ES-I3 (cell line): ENCODE data around the gene CACNA1S.

Source experiments
- H3K36me3 ChIP-seq: 2 replicates; pipeline ENCODE4 v1.6.1; 2013; ENCODE audit warnings: mild to moderate bottlenecking, low read length, control low read depth, moderate library complexity; ENCODE audit not compliant: insufficient read depth
- H3K4me1 ChIP-seq: 2 replicates; pipeline ENCODE4 v1.6.1; 2013; ENCODE audit warnings: mild to moderate bottlenecking, control low read depth, low read length; ENCODE audit not compliant: insufficient read depth
- H3K9ac ChIP-seq: 2 replicates; pipeline ENCODE4 v1.6.1; 2013; ENCODE audit warnings: low read depth, mild to moderate bottlenecking, low read length, moderate library complexity
- H3K9me3 ChIP-seq: 2 replicates; pipeline ENCODE4 v1.6.1; 2013; ENCODE audit warnings: mild to moderate bottlenecking, low read length, moderate library complexity; ENCODE audit not compliant: control insufficient read depth, insufficient read depth

The CACNA1S gene

DNA sequence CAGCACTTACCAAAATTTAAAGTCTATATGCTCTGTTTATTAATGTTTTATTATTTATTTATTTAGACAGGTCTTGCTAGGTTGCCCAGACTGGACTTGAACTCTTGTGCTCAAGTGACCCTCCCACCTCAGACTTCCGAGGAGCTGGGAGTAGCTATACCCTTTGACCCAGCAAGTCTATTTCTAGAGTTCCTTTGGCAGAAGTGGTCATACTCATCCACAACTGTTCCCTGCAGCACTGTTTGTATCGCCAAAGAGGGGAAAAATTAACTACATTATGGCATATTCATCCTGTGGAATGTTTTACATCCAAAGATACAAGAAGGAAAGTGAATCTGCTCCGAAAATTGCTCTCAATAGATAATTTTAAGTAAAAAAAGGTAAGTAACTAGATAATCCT is 28.5 kb downstream of the CACNA1S start:
- Histone ChIP-seq H3K9ac (no peak overlapping the region), H3K36me3 (no peaks in the 10 kb centered on the region), H3K4me1 (no peaks in the 10 kb centered on the region), H3K9me3 (no peaks in the 10 kb centered on the region)

DNA sequence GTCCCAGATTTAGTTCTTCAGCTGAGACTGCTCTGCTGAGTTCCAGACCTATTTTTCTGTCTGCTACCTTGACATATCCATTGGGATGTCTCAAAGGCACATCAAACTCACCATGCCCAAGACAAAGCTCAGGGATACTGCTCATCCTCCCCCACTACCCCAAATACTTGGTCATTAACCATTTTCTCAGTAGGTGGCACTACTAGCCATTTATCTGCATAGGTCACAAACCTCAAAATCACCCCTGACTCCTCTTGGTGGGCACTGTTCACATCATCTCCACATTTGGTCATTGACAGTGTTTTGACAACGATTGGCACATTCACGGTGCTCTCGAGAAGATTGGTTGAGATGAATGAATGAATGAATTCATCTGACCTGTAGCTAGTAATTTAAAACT is 32.1 kb downstream of the CACNA1S start:
- no peaks in the 10 kb centered on the region for H3K36me3 ChIP-seq
- no peak overlapping the region for H3K9ac ChIP-seq
- H3K9me3 ChIP-seq = no peaks in the 10 kb centered on the region
- no peaks in the 10 kb centered on the region for H3K4me1 ChIP-seq

DNA sequence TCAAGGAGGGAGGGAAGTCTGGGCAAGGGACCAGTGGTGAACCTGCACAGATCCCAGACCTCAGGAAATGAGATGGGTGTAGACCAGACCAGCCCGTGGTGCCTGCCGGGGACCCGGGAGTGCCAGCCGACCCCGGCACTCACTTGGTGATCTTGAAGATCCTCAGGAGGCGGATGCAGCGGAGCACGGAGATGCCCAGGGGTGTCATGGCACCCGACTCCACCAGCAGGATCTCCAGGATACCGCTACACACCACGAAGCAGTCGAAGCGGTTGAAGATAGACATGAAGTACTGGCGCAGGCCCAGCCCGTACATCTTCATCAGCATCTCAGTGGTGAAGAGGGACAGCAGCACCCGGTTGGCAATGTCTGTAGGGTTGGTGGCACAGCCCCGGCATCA is 34.5 kb downstream of the CACNA1S start:
- H3K9me3 ChIP-seq = no peaks in the 10 kb centered on the region
- H3K36me3 ChIP-seq = no peaks in the 10 kb centered on the region
- H3K9ac ChIP-seq = no peak overlapping the region
- no peaks in the 10 kb centered on the region for H3K4me1 ChIP-seq

DNA sequence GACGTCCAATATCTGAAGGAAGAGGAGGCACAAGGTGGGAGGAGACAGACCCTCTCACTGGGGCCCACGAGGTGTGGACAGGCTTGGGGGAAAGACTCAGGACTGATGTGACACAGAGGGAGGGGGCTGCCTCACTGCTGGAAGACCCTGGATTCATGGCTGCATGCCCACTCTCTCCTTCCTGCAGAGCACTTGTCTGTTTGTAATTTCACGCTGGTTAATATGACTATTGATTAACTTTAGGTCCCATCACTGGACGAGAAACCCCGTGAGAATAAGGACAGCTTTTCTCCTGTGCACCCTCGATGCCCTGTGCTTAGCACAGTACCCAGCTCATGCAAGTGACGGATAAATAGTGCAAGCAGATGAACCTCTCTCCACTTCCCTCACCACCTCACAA is 35.1 kb downstream of the CACNA1S start:
- Histone ChIP-seq H3K4me1 (no peaks in the 10 kb centered on the region), H3K9me3 (no peaks in the 10 kb centered on the region), H3K9ac (no peak overlapping the region), H3K36me3 (no peaks in the 10 kb centered on the region)

DNA sequence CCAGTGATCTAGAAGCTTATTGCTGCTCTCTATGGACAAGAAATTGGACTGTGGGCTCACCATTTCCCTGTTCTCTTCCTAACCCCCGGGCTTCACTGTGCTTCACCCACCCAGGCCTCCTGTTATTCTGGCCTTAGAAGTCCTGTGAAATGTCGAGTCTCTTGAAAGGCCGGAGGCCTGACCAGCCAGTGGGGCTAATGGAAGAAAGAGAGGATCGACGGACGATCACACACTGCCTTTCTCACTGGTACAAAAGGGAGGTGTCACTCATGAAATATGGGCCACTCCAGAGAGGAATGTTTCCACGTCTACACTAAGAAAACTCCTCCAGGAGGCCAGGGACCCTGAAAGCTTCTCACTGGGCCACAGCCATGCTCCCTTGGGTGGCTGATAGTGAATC is 36.1 kb downstream of the CACNA1S start:
- Histone ChIP-seq H3K9ac (no peak overlapping the region), H3K36me3 (no peaks in the 10 kb centered on the region), H3K9me3 (no peaks in the 10 kb centered on the region), H3K4me1 (no peaks in the 10 kb centered on the region)

DNA sequence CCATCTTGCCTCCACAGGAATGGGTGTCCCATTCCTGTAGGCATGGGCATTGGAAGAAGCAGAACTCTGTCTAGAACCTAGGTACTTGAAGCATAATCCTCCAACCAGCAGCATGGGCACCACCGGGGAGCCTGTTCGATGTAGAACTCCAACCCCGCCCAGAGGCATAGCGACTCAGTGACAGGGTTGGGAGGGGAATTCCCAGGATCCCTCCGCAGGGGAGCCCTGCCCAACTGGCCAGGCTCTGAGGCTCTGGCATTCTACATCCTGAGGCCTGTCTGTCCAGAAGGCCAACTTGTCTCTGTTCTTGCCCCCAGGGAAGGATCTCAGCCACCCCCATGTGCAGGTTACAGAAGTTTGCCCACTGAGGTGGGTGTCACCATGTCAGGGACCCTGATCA is 38.2 kb downstream of the CACNA1S start:
- Histone ChIP-seq H3K4me1 (no peaks in the 10 kb centered on the region), H3K36me3 (no peaks in the 10 kb centered on the region), H3K9ac (no peak overlapping the region), H3K9me3 (no peaks in the 10 kb centered on the region)

DNA sequence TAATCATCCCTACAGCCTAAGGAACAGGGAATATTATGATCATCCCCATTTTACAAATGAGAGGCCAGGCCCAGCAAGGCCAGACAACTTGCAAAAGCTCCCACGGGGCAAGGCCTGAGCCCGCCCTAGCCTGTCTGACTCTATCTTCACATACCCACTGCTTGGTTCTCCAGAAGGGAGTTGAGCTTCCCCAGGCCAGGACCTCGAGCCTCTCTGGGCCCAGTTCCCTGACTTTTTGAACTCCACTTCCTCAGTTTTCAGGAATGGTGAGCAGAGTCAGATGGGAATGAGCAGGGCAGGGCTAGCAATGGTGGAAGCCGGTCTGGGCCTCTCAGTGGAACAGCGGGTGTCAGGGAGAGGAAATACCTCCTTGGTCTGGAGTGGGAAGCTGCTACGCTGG is 39.3 kb downstream of the CACNA1S start:
- no peaks in the 10 kb centered on the region for H3K9me3 ChIP-seq
- no peaks in the 10 kb centered on the region for H3K36me3 ChIP-seq
- H3K9ac ChIP-seq = no peak overlapping the region
- no peaks in the 10 kb centered on the region for H3K4me1 ChIP-seq

DNA sequence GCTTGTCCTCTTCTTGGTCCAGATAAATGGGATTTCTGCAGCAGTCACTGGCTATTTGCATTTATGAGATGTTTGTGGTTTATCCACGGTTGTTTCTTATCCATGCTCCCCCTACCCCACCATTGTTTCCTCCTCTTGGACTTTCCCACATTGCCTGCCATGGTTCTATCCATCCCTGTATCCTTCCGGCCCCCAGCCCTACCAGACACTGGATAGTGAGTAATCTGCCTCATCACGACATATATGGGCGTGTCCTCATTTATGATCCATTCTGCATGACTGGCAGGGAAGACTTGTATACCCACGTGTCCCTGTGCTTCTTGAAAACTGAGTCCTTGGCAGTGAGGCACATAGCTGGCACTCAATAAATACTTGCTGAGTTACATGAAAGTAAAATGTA is 40.1 kb downstream of the CACNA1S start:
- Histone ChIP-seq H3K4me1 (no peaks in the 10 kb centered on the region), H3K9ac (no peak overlapping the region), H3K9me3 (no peaks in the 10 kb centered on the region), H3K36me3 (no peaks in the 10 kb centered on the region)

DNA sequence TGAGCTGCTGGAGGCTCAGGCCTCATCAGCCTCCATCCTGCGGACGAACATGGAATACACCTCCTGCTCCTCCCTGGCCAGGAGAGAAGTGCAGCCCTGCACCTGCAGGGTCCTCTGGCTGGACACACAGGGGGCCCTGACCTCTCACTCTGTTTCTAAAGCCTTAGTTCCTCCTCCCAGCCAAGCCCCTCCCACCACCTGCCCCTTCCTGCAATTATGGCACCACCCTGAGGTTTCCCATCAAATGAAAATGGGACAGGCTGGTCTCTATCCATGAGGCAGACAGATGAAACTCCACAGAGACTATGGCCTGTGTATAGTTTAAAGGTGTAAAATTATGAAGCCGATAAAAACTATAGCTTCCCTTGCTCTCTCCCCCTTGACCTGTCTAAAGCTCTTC is 42.6 kb downstream of the CACNA1S start:
- no peaks in the 10 kb centered on the region for H3K36me3 ChIP-seq
- H3K4me1 ChIP-seq = no peaks in the 10 kb centered on the region
- H3K9me3 ChIP-seq = no peaks in the 10 kb centered on the region
- H3K9ac ChIP-seq = no peak overlapping the region

DNA sequence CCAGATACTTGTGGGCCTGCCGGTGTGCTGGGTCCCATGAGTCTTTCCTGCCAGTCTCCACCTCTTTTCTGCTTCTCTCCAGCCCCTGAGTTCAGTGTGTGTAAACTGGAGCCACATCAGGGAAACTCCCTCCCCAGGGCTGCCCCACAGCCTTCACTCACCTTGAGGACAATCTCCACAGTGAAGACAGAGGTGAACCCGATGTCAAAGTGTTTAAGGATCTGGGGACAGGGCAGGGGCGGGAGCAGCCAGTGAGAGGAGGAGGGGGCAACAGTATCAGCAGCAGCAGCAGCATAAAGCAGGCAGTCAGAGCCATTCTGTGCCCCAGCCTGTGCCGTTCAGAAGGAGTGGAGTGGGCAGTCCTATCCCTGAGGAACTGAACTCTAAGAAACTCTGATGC is 43.2 kb downstream of the CACNA1S start:
- Histone ChIP-seq H3K4me1 (no peaks in the 10 kb centered on the region), H3K36me3 (no peaks in the 10 kb centered on the region), H3K9me3 (no peaks in the 10 kb centered on the region), H3K9ac (no peak overlapping the region)

DNA sequence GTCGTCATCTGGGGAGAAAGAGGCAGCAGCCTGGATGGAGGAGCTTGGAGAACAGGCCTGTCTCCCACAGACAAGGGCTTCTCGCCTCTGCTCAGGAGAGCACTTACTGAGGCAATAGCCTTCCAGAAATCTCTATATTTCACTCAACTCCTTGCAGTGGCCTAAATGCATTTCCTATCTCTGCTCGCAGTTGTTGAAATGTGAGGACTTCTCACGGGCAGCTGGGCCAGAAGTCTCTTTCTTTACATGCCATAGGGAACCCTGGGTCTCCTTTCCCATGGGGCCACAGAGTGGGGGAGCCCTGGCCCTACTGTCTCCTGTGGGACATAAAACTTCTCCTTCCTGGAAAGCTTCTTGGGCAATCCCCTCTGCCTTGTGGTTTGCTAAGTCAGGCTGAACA is 45.2 kb downstream of the CACNA1S start:
- no peaks in the 10 kb centered on the region for H3K9me3 ChIP-seq
- H3K4me1 ChIP-seq = peaks cover 9% of the 10 kb centered on the region; the same call in 1 of the 2 replicates
- H3K36me3 ChIP-seq = no peaks in the 10 kb centered on the region
- no peak overlapping the region for H3K9ac ChIP-seq

DNA sequence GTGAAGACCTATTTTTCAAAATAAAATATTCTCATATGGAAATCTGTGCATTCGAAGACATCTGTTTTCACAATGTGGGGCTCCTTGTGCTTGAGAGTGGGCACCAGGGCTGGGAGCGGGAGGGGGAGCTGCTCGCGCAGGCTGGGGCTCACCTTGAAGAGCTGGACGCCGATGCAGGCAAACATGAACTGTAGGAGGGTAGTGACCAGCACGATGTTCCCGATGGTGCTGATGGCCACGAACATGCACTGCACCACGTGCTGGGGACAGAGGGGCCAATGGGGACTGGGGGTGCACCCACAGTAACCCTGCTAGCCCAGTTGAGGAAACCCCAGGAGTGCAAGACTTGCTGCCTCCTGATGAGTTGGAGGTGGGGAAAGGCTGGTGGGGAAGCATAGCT is 46.5 kb downstream of the CACNA1S start:
- Histone ChIP-seq H3K36me3 (no peaks in the 10 kb centered on the region), H3K4me1 (peaks cover 12% of the 10 kb centered on the region; the same call in 1 of the 2 replicates), H3K9me3 (no peaks in the 10 kb centered on the region), H3K9ac (no peak overlapping the region)

DNA sequence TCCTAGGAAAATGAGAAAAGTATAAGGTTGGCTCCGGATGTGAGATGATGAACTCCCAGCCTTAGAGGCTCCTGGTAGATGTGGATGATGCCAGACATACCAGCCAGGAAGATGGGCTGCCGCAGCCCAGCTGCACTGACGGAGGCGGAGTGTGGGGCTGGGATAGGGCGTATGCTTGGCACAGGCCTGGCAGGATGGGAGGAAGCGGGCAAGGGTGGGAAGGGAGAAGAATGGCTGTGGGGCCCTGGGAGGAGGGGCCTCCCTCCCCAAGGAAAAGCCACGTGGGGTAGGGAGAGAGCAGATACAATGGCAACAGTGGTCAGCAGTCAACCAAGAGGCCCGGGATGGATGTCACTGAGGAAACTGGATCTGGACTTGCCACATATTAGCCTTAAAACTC is 47.4 kb downstream of the CACNA1S start:
- H3K4me1 ChIP-seq = peaks cover 13% of the 10 kb centered on the region; the same call in 1 of the 2 replicates
- H3K9me3 ChIP-seq = no peaks in the 10 kb centered on the region
- H3K36me3 ChIP-seq = no peaks in the 10 kb centered on the region
- no peak overlapping the region for H3K9ac ChIP-seq

DNA sequence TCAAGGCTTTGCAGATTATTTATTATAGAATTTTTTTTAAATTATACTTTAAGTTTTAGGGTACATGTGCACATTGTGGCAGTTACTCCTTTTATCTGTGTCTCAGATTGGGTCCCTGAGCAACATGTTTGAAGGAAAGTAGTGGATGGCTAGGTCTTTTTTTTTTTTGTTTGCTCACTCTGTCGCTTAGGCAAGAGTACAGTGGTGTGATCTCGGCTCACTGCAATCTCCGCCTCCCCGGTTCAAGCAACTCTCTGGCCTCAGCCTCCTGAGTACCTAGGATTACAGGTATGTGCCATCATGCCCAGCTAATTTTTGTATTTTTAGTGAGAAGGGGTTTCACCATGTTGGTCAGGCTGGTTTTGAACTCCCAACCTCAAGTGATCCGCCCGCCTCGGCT is 49.1 kb downstream of the CACNA1S start:
- no peaks in the 10 kb centered on the region for H3K36me3 ChIP-seq
- H3K9me3 ChIP-seq = no peaks in the 10 kb centered on the region
- no peak overlapping the region for H3K9ac ChIP-seq
- peaks cover 19% of the 10 kb centered on the region; the same call in 1 of the 2 replicates for H3K4me1 ChIP-seq

DNA sequence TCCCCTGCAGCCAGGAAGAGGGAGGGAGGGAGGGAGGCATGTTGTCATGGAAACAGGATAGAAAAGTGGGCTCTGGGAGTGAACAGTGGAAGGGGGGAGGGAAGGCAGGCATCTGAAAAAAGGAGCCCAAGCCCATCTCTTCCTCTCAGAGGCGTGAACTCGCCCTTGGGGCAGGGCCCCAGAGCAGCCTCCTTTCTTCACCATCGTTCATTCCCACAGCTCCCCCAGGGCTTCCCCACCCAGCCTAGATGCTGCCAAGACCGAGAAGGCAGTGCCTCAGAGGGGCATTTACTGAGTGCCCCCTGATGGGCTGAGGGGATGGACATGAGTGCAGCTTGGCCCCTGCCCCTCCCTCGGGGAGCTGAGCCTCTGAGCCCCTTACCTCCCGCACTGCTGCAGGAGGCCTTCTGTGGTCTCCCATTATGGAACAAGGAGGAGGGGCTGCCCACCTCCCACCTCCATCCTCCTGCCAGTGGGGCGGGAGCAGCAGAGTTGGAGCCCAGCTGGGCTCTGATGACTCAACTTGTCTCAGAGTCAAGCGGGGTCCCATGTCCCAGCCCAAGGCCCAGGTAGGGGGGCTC is 49.6 kb downstream of the CACNA1S start:
- no peaks in the 10 kb centered on the region for H3K36me3 ChIP-seq

DNA sequence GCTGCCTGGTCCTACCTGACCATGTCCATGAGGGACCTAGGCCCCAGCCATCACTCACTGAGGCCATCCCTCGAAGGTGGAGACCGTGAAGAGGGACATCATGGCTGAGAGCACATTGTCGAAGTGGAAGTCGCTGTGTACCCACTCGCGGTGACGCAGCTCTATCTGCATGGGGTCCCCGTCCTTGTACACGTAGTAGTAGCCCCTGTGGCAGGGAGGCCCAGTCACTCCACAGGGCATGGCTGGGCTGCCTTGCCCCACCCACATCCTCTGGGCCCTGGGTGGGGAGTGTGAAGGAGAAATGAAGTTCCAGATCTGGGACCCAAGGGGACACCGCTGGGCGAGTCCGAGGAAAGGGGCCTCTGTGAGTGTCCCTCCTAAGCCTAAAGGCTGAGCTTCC is 50.3 kb downstream of the CACNA1S start:
- peaks cover 19% of the 10 kb centered on the region; the same call in 1 of the 2 replicates for H3K4me1 ChIP-seq
- no peaks in the 10 kb centered on the region for H3K9me3 ChIP-seq
- no peaks in the 10 kb centered on the region for H3K36me3 ChIP-seq
- no peak overlapping the region for H3K9ac ChIP-seq

More for the DNA sequence above, 49.6 kb downstream of the CACNA1S start:
- no peak overlapping the region for H3K9ac ChIP-seq
- no peaks in the 10 kb centered on the region for H3K9me3 ChIP-seq
- H3K4me1 ChIP-seq = peaks cover 19% of the 10 kb centered on the region; the same call in 1 of the 2 replicates
